ENCODE data around the gene TMEM30A.

The TMEM30A gene

GRCh38 chr6:75267461-75267860 lies 17.1 kb downstream of the TMEM30A start:
- no peak overlapping the region for H3K4me2 ChIP-seq (ENCODE audit: low read depth, low read length)
- no peak overlapping the region for H2AFZ ChIP-seq (ENCODE audit: low read length)
- H3K9me3 ChIP-seq (replicated peaks; ENCODE audit: insufficient read depth, low read length), result no peaks in the 10 kb centered on the region
- H3K9ac ChIP-seq (ENCODE audit: low read length), result no peak overlapping the region
- no peaks in the 10 kb centered on the region; the same call in 1 of the 2 replicates for H3K36me3 ChIP-seq (replicated peaks; ENCODE audit: insufficient read depth, low read length)
- peaks cover 93% of the 10 kb centered on the region for H3K79me2 ChIP-seq (ENCODE audit: low read length)
- no peaks in the 10 kb centered on the region for H3K9me2 ChIP-seq (replicated peaks; ENCODE audit: insufficient read depth, low read length)
- no peaks in the 10 kb centered on the region for H3F3A ChIP-seq (ENCODE audit: insufficient read depth, low read length)
- no peak for DNase-seq
- H3K4me1 ChIP-seq (ENCODE audit: low read length), result peaks cover 21% of the 10 kb centered on the region
- peaks cover 9% of the 10 kb centered on the region; the same call in 1 of the 2 replicates for H4K20me1 ChIP-seq (ENCODE audit: insufficient read depth, low read length)
- TF ChIP-seq CTCF (IDR thresholded peaks at IDR 0.05; ENCODE audit: low read length) (no peak), EZH2 (optimal IDR thresholded peaks at IDR 0.05; ENCODE audit: low read depth, low read length) (no peak), EZH2phosphoT487 (IDR thresholded peaks at IDR 0.05; ENCODE audit: low read length) (no peak)
- no peak overlapping the region for H3K4me3 ChIP-seq (ENCODE audit: low read length)
- H3K27ac ChIP-seq (ENCODE audit: low read length), result no peak overlapping the region
- no peaks in the 10 kb centered on the region for H3K27me3 ChIP-seq (replicated peaks; ENCODE audit: insufficient read depth, low read length)

- Histone ChIP-seq H3K9me2 (replicated peaks; ENCODE audit: insufficient read depth, low read length) (no peaks in the 10 kb centered on the region), H3K4me2 (ENCODE audit: low read depth, low read length) (no peak overlapping the region), H3K4me1 (ENCODE audit: low read length) (peaks cover 16% of the 10 kb centered on the region), H3K4me3 (ENCODE audit: low read length) (no peak overlapping the region), H3K9ac (ENCODE audit: low read length) (no peak overlapping the region), H4K20me1 (ENCODE audit: insufficient read depth, low read length) (peaks cover 9% of the 10 kb centered on the region; the same call in 1 of the 2 replicates), H3K27me3 (replicated peaks; ENCODE audit: insufficient read depth, low read length) (no peaks in the 10 kb centered on the region), H3K9me3 (replicated peaks; ENCODE audit: insufficient read depth, low read length) (no peaks in the 10 kb centered on the region), H3F3A (ENCODE audit: insufficient read depth, low read length) (no peaks in the 10 kb centered on the region), H2AFZ (ENCODE audit: low read length) (no peak overlapping the region), H3K79me2 (ENCODE audit: low read length) (peaks cover 92% of the 10 kb centered on the region), H3K36me3 (replicated peaks; ENCODE audit: insufficient read depth, low read length) (no peaks in the 10 kb centered on the region), H3K27ac (ENCODE audit: low read length) (no peak overlapping the region)
- TF ChIP-seq CTCF (IDR thresholded peaks at IDR 0.05; ENCODE audit: low read length) (peak; percentile 84), EZH2phosphoT487 (IDR thresholded peaks at IDR 0.05; ENCODE audit: low read length) (no peak)
- peak; percentile 62 for DNase-seq
Observed at GRCh38 chr6:75266716-75267291, 17.8 kb downstream of the TMEM30A start.

GRCh38 chr6:75263401-75263750 lies 21.2 kb downstream of the TMEM30A start:
- H3K36me3 ChIP-seq (replicated peaks; ENCODE audit: insufficient read depth, low read length), result no peaks in the 10 kb centered on the region; the same call in 1 of the 2 replicates

More at GRCh38 chr6:75263401-75263750, 21.2 kb downstream of the TMEM30A start:
- H3K4me1 ChIP-seq (ENCODE audit: low read length), result peaks cover 13% of the 10 kb centered on the region
- TF ChIP-seq EZH2phosphoT487 (IDR thresholded peaks at IDR 0.05; ENCODE audit: low read length), result no peak
- TF ChIP-seq CTCF (IDR thresholded peaks at IDR 0.05; ENCODE audit: low read length), result no peak
- TF ChIP-seq EZH2 (optimal IDR thresholded peaks at IDR 0.05; ENCODE audit: low read depth, low read length), result no peak
- no peak overlapping the region for H2AFZ ChIP-seq (ENCODE audit: low read length)
- H3K27ac ChIP-seq (ENCODE audit: low read length), result no peak overlapping the region; the same call in 1 of the 2 replicates
- H3F3A ChIP-seq (ENCODE audit: insufficient read depth, low read length), result no peaks in the 10 kb centered on the region
- H3K4me3 ChIP-seq (ENCODE audit: low read length), result no peak overlapping the region
- H4K20me1 ChIP-seq (ENCODE audit: insufficient read depth, low read length), result peaks cover 5% of the 10 kb centered on the region; the same call in 1 of the 2 replicates
- DNase-seq, result no peak
- peak overlapping the region; percentile 9; the same call in 1 of the 2 replicates for H3K9ac ChIP-seq (ENCODE audit: low read length)
- peaks cover 70% of the 10 kb centered on the region for H3K79me2 ChIP-seq (ENCODE audit: low read length)
- H3K9me2 ChIP-seq (replicated peaks; ENCODE audit: insufficient read depth, low read length), result no peaks in the 10 kb centered on the region
- H3K4me2 ChIP-seq (ENCODE audit: low read depth, low read length), result peak overlapping the region; percentile 34; the same call in 1 of the 2 replicates
- H3K9me3 ChIP-seq (replicated peaks; ENCODE audit: insufficient read depth, low read length), result no peaks in the 10 kb centered on the region
- no peaks in the 10 kb centered on the region for H3K27me3 ChIP-seq (replicated peaks; ENCODE audit: insufficient read depth, low read length)

All from MM.1S (cell line).